HEK293T (cell line): Measurements from ENCODE around the gene SLC17A2.

Source experiments
- CTCF ChIA-PET: fragments of 350-600 bp; formaldehyde crosslinking; extraction: SDS; loops from one replicate; lab custom pipeline; 2021; ENCODE audit warnings: antibody characterized with exemption, inconsistent platforms; lab: Yijun Ruan, JAX
- POLR2A ChIA-PET: fragments of 350-600 bp; formaldehyde crosslinking; extraction: SDS; loops from one replicate; lab custom pipeline; 2020; ENCODE audit warnings: antibody characterized with exemption, inconsistent platforms; lab: Yijun Ruan, JAX
- DNase-seq: peaks from one replicate; pipeline ENCODE4 v3.0.0; 2012; ENCODE audit warnings: mixed read lengths; ENCODE audit errors: extremely low spot score
- ARNT ChIP-seq: fragments of 450-650 bp; IDR thresholded peaks from 2 replicates; pipeline ENCODE4 v1.6.1; 2017; ENCODE audit warnings: mild to moderate bottlenecking
- BHLHE40 ChIP-seq: fragments of 450-650 bp; IDR thresholded peaks from 2 replicates; pipeline ENCODE4 v1.6.1; 2016; ENCODE audit warnings: mild to moderate bottlenecking, moderate library complexity, borderline replicate concordance
- CTBP1 ChIP-seq: fragments of 450-650 bp; IDR thresholded peaks from 2 replicates; pipeline ENCODE4 v1.6.1; 2016; ENCODE audit warnings: borderline replicate concordance
- ELF4 ChIP-seq: fragments of 450-650 bp; IDR thresholded peaks from 2 replicates; pipeline ENCODE4 v1.6.1; 2017; ENCODE audit warnings: antibody characterized with exemption
- FOXA1 ChIP-seq: fragments of 450-650 bp; IDR thresholded peaks from 2 replicates; pipeline ENCODE4 v1.6.1; 2016; ENCODE audit warnings: mild to moderate bottlenecking
- FOXK2 ChIP-seq: fragments of 450-650 bp; IDR thresholded peaks from 2 replicates; pipeline ENCODE4 v1.6.1; 2016; ENCODE audit warnings: mild to moderate bottlenecking
- FOXM1 ChIP-seq: fragments of 450-650 bp; IDR thresholded peaks from 2 replicates; pipeline ENCODE4 v1.6.1; 2017; ENCODE audit warnings: mild to moderate bottlenecking, borderline replicate concordance
- HDGF ChIP-seq: fragments of 450-650 bp; IDR thresholded peaks from 2 replicates; pipeline ENCODE4 v1.6.1; 2017; ENCODE audit warnings: antibody characterized with exemption, borderline replicate concordance
- L3MBTL2 ChIP-seq: fragments of 450-650 bp; conservative IDR thresholded peaks from 2 replicates; pipeline ENCODE4 v1.6.1; 2016; ENCODE audit warnings: mild to moderate bottlenecking
- LEF1 ChIP-seq: fragments of 450-650 bp; IDR thresholded peaks from 2 replicates; pipeline ENCODE4 v1.6.1; 2017; ENCODE audit warnings: mild to moderate bottlenecking, borderline replicate concordance
- NFRKB ChIP-seq: fragments of 450-650 bp; IDR thresholded peaks from 2 replicates; pipeline ENCODE4 v1.6.1; 2016; ENCODE audit warnings: mild to moderate bottlenecking, moderate library complexity
- SP1 ChIP-seq: fragments of 450-650 bp; IDR thresholded peaks from 2 replicates; pipeline ENCODE4 v1.6.1; 2017
- SUZ12 ChIP-seq: fragments of 450-650 bp; IDR thresholded peaks from 2 replicates; pipeline ENCODE4 v1.6.1; 2016; ENCODE audit warnings: mild to moderate bottlenecking
- TARDBP ChIP-seq: fragments of 450-650 bp; IDR thresholded peaks from 2 replicates; pipeline ENCODE4 v1.6.1; 2016
- ZNF384 ChIP-seq: fragments of 450-650 bp; IDR thresholded peaks from 2 replicates; pipeline ENCODE4 v1.6.1; 2016
- TF ChIP-seq, protein P1 (sequence below): fragments of 450-650 bp; IDR thresholded peaks from 2 replicates; pipeline ENCODE4 v1.6.1; 2016

SLC17A2 gene

DNA sequence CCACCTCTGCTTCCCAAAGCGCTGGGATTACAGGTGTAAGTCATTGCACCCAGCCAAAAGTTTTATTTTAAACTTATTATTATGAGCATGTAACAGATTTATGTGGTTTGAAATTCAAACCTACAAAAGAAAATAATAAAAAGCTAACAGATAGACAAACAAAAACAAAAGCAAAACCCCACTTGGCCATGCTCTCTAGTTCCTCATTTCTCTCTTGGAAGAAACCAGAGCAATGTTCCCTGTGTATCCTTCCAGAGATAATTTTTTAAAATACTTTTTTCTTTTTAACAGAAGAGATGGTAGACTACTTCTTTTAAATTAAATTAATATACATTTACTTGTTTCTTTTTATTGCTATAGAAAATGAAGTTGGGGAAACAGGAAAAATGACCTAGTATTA, 28.4 kb downstream of the SLC17A2 start:
- ChIA-PET POLR2A (no interaction called here), CTCF (interaction anchor here (0.7 kb wide), 1 partner anchor 195 kb away, joined by 3 read pairs; no protein-coding TSS in a partner anchor)
- TF ChIP-seq ELF4 (no peak), NFRKB (no peak), FOXM1 (no peak), CTBP1 (no peak), ZNF384 (no peak), FOXA1 (no peak), SUZ12 (no peak), TARDBP (no peak), ARNT (no peak), FOXK2 (no peak), LEF1 (no peak), BHLHE40 (no peak), SP1 (no peak), HDGF (no peak), L3MBTL2 (no peak)
- TF ChIP-seq, protein P1, sequence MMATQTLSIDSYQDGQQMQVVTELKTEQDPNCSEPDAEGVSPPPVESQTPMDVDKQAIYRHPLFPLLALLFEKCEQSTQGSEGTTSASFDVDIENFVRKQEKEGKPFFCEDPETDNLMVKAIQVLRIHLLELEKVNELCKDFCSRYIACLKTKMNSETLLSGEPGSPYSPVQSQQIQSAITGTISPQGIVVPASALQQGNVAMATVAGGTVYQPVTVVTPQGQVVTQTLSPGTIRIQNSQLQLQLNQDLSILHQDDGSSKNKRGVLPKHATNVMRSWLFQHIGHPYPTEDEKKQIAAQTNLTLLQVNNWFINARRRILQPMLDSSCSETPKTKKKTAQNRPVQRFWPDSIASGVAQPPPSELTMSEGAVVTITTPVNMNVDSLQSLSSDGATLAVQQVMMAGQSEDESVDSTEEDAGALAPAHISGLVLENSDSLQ: no peak
- no peak for DNase-seq

GRCh38 chr6:25900843-25901242, 29.6 kb downstream of the SLC17A2 start:
- TF ChIP-seq FOXM1: no peak
- no peak for TF ChIP-seq SUZ12
- no peak for TF ChIP-seq BHLHE40
- TF ChIP-seq FOXA1: no peak
- TF ChIP-seq, protein P1: no peak
- no peak for TF ChIP-seq L3MBTL2
- no peak for TF ChIP-seq ELF4
- no peak for TF ChIP-seq ZNF384
- no peak for TF ChIP-seq SP1
- no peak for TF ChIP-seq HDGF
- no peak for TF ChIP-seq LEF1
- TF ChIP-seq TARDBP: no peak
- TF ChIP-seq CTBP1: no peak
- no peak for TF ChIP-seq FOXK2
- no peak for TF ChIP-seq NFRKB
- CTCF ChIA-PET: interaction anchor here (1.5 kb wide), 1 partner anchor 10 kb away, joined by 3 read pairs; no protein-coding TSS in a partner anchor
- no peak for DNase-seq
- POLR2A ChIA-PET: no interaction called here

DNA sequence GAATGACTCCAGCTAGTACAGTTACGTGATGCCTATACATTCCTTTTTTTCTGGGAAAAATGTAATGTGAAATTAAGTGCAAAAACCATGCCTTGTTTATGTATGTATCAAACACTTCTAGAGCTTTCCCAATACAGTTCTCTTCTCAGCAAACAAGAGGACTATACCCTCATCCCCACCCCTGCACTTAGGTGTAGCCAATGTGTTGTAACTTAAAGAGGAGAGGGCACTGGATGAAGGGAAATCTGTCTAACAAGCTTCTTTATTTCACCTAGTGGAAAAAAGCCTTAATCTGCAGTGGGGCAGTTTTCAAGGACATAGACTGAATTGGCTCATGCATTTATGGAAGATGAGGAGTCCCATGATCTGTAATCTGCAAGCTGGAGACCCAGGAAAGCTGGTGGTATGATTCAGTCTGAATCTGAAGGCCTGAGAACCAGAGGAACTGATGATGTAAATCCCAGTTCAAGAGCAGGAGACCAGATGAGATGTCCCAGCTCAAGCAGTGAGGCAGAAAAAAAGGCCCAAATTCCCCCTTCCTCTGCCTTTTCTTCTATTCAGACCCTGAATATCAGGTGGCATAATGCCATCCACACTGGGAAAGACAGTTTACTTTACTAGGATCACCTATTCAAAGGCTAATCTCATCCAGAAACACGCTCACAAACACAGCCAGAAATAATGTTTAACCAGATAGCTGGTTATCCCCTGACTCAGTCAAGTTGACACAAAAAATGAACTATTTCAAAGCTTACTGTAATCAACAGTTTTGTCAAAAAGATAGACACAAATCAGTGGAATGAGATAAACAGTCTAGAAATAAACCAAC, 30.7 kb downstream of the SLC17A2 start:
- no peak for DNase-seq
- ChIA-PET CTCF (interaction anchor here (0.8 to 1.5 kb wide), 4 partner anchors 9 to 101 kb away, joined by 3 read pairs; no protein-coding TSS in a partner anchor), POLR2A (no interaction called here)
- TF ChIP-seq TARDBP (no peak), L3MBTL2 (no peak), HDGF (no peak)

DNA sequence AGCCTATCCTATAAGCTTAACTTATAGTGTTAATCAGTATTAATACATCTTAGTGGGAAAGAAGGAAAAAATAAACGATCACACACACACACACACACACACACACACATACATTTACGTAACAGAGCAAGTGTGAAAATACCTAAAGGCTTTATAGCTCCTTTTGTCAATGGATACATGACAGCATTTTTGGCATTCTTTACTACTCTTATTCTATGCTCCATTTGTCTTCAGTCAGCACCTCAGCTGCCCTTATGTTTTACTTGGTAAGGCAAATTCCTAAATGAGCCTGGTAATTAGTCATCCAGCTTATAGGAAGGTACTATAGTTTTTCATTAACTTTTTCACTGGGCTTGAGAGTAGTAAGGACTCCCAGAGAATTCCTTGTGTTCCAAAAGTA, 31.4 kb downstream of the SLC17A2 start:
- DNase-seq: no peak
- POLR2A ChIA-PET: no interaction called here
- no peak for TF ChIP-seq CTBP1
- TF ChIP-seq FOXK2: no peak
- no peak for TF ChIP-seq NFRKB
- TF ChIP-seq BHLHE40: no peak
- TF ChIP-seq FOXM1: no peak
- no peak for TF ChIP-seq SP1
- TF ChIP-seq ELF4: no peak
- TF ChIP-seq, protein P1: no peak
- CTCF ChIA-PET: interaction anchor here (0.6 to 1.5 kb wide), 4 partner anchors 9 to 511 kb away, joined by 3 to 5 read pairs (median 4); no protein-coding TSS in a partner anchor

DNA sequence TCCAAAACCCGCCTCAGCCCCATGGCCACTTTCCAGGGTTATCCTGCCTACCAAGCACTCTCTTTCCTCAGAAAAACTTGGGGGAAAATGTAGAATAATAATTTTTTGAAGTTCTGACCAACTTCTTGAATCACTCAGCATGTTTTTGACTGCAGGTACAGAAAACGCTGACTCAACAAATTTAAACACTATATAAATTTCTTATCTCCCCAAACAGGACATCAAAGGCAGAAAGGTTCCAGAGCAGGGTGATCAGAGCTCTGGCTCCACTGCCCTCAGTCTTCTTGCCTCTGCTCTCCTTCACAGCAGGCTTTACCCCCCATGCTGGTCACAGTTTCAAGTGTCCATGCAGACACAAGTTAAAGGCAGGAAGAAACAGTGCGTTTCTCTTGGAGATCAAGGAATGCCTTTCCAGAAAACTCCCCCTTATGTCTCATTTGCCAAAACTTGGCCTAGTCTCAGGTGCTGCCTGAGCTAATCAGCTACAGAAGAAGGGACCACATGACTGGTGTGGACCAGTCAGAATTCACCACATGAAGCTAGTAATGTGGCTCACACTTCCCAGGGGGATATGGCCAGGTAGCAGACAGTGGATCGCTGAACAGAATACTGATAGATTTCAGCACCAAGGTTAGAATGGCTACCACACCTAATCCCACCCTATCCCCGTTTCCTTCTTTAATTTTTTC, 32.1 kb downstream of the SLC17A2 start:
- no peak for DNase-seq
- CTCF ChIA-PET: interaction anchor here (0.5 to 0.7 kb wide), 3 partner anchors 294 to 511 kb away, joined by 3 to 5 read pairs (median 4); no protein-coding TSS in a partner anchor
- TF ChIP-seq TARDBP: no peak
- TF ChIP-seq ELF4: no peak
- POLR2A ChIA-PET: no interaction called here

GRCh38 chr6:25896252-25896651, 34.2 kb downstream of the SLC17A2 start:
- TF ChIP-seq CTBP1: no peak
- no peak for TF ChIP-seq ARNT
- no peak for TF ChIP-seq FOXA1
- CTCF ChIA-PET: interaction anchor here (0.8 kb wide), 1 partner anchor 13 kb away, joined by 3 read pairs; no protein-coding TSS in a partner anchor
- DNase-seq: no peak
- POLR2A ChIA-PET: no interaction called here
